Left colon (tissue), 2 donors: ENCODE data around the gene CNIH3. TPM values are rescaled to one million over a fixed set of nuclear protein-coding genes. Genes with fewer than 3 reads are reported as not detected.

Experiments
- ATAC-seq: fragments of 200-7000 bp; cut with Tn5 transposase; one replicate; pipeline ENCODE4 v1.9.1; 2020; ENCODE audit warnings: mild to moderate bottlenecking, moderate library complexity
- DNase-seq, 2 donors: peaks; one replicate each; pipeline ENCODE4 v3.0.0-alpha.2; 2020
- intact Hi-C, 2 donors: fragments of 100-400 bp; cut with DNase I in 1 of 2; cut with micrococcal nuclease in 1 of 2; formaldehyde crosslinking; loops; one replicate each; pipeline versions ENCODE4 v1.11.2 to v1.14.0; 2022; cut with DNase I, micrococcal nuclease
- total RNA-seq, 2 donors: library from RNA; stranded (reverse); fragmentation: NEBNext Ultra II Directional; extraction: Animal tissue kit (Norgen Biotek cat#: 25700); gene quantifications; one replicate each; pipeline ENCODE4 v1.2.1, GENCODE V29; 2021
- donor health status: DM: no; HTN: no; CAD: no.
- donor health status: DM: yes; HTN: yes; CAD: no.

The CNIH3 gene
- total RNA-seq, 2 donors from 2014 or later, result 0.95 to 1.5 TPM

DNA sequence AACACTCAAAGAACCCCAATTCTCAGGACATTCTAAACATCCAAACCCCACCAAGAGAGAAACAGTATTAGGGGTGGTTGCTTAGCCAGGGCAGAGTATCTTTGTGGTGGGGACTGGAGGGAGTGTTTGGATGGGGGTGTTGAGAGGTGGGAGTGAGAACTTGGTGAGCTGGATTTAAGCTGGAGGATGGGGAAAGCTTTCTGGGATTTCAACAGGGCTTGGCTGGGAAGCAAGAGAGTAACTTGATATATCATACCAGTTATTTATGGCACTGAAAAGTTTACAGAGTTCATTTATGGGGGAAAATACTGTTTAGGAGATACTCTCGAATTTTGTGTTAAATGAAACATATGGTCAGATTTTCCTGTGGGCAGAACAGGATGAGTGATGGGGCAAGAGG, 6.8 kb upstream of the CNIH3 start:
- no peak for ATAC-seq
- DNase-seq, result no peak
- intact Hi-C loops, result no loop called here

DNA sequence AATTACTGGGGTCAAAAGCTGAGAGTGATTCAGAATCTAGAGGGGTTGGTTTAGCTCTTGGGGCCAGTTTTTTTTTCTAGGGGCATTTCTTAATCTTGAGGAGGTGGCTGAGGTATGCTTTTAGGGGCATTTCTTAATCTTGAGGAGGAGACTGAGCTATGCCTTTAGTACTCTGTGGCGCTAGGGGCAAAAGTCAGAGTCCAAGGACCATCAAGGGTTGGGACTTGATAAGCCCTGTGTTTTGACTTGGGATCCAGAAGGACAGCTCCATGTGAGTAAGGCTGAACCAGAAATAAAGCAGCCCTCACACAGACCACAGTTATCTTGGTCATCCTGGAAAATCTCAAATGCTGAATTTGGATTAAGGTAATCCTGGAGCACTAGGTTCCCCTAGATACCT, 3.9 kb upstream of the CNIH3 start:
- no peak for DNase-seq
- intact Hi-C loops, result no loop called here

DNA sequence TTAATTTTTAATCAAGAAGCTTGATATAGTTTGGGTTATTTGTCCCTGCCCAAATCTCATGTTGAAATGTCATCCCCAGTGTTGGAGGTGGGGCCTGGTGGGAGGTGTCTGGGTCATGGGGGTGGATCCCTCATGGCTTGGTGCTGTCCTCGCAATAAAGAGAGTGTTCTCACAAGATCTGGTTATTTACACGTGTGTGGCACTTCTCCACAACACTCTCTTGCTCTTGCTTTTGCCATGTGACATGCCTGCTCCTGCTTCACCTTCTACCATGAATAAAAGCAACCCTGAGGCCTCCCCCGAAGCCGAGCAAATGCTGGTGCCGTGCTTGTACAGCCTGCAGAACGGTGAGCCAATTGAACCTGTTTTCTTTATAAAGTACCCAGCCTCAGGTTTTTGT, 2.6 kb upstream of the CNIH3 start:
- no peak for DNase-seq
- intact Hi-C loops, result no loop called here
- ATAC-seq, result no peak

More for the DNA sequence above, 3.9 kb upstream of the CNIH3 start:
- no peak for ATAC-seq

DNA sequence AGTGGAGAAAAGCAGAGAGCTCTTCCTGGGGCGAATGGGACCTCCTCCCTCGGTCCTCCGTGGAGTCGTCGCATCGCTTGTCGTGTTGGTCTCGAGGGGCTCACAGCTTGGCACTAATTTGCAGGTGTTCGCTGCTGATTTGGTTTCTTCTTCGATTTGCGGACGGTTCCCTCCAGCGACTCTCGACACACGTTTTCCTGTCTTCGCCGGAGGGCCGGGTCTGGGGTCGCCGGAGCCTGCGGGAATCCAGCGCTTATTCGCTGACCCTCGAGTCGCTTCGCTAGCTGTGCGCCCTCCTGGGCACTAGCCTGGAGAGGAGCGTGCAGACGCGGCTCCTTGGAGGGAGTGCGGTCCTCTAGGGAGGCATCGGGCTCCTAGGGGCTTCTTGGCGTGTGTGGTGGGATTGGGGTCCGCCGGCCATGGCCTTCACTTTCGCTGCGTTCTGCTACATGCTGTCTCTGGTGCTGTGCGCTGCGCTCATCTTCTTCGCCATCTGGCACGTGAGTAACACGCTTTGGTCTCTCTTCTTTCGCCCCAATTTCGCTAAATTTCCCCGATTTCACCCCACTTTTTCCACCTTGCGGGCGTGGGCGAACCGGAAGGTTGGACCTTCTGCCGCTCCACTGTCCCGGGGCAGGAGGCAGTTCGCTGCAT, 766 bp downstream of the CNIH3 start:
- no peak for ATAC-seq
- intact Hi-C loops, result no loop called here
- no peak for DNase-seq

DNA sequence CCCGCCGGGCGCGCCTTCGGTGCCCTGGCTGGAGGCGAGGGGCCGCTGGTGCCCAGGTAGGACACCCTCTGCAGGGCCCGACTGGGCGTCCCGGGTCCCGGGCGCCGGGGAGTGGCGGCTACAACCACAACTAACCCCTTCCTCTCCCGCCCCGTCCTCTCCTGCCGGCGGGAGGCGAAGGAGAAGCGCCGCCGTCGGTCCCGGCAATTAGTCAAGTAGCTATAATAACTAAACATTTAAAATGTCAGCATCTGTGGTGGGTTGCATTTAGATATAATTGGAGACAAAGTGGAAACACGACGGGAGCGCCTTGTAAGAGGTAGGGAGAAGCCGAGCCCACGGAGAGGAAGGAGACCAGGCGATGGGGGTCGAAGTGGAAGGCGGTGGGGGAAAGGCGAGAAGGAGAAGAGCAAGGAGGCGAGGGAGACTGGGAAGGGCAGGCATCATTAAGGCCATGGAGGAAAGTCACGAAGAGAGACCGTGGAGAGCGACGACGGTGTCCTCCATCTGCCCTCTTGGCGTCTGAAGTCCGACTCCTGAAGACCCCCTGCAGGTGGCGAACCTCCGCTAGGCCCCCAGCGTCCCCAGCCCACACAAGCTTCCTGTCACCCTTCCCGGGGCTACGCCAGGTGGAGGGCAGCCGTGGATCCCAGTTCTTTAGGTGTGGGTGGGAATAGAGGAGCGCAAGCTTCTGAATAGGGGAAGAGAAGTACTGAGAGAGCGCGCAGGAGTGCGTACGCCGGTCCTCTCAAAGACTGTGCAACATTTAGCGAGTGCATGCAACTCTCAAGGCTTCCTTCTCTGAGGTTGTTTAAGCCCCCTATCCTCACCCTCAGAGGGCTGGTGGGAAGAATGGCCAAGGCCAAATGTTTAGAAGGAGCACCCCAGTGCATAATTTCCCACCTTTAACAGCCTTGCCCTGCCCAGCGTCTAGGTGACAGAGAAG, 1.6 kb downstream of the CNIH3 start:
- intact Hi-C loops, result no loop called here
- no peak for DNase-seq
- no peak for ATAC-seq

DNA sequence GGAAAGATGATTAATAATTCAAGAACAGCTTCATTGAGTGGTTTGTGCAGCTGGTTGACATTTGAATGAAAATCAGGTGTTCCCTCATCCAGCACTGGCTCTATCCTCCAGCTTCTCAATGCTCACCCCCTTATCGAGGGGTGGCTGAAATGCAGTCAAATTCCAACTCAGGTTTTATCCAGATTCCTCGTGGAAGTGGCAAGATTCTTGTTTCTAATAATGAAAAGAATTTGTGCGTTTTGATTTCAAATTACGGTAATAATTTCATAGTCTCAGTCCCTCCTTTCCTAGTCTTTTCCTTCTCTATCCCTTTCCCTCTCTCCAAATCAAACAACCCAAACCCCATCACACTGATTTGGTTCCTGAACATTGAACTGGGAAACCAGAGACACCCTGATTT, 3.1 kb downstream of the CNIH3 start:
- DNase-seq, result no peak
- no peak for ATAC-seq
- intact Hi-C loops, result no loop called here

DNA sequence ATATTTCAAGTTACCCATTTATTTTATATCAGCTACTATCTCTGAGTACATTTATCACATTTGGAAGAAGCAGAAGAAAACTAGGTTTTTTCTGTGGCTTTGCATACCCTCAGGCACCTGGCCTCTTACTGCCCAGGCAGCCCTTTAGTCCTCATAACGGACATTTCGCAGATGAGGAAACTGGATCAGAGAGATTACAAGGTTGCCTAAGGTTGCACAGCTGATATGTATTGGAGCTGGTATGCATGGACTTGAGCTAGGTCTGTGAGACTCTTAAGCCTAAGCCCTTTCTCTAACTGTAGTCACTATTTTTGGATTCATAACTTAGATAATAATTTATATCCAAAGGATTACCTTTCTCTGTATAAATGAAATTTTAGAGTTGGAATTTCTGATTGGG, 4.0 kb downstream of the CNIH3 start:
- no peak for ATAC-seq
- no peak for DNase-seq
- intact Hi-C loops, result no loop called here

DNA sequence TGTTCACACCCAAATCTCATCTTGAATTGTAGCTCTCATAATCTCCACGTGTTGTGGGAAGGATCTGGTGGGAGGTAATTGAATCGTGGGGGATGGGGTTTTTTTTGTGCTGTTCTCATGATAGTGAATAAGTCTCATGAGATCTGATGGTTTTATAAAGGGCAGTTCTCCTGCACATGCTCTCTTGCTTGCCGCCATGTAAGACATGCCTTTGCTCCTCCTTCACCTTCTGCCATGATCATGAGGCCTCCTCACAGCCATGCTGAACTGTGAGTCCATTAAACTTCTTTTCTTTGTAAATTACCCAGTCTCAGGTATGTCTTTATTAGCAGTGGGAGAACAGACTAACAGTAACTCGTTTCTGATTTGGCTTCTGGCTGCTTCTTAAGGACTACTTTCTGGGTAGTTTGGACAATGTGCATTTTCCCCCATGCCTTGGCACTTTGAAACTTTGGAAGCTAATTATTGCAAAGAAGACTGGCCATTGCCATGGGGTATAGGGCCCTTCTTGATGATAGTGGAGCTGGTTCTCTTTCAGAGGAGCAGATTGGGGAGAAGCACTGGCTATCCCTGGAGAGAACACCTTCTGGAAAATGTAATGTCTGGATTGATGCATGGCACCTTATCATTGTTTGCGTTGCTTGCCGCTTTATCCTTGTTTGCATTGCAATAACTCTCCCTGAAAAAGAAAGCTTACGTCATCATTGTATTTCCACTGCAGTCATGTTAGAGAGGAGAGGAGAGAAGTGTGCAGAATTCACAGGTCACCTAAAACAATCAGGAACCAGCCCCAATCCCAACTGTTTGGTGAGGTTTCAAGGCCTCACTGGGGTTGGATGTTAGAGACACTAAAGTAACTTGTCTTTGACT, 5.9 kb downstream of the CNIH3 start:
- DNase-seq, result no peak
- peak; percentile 89 for ATAC-seq
- intact Hi-C loops, result no loop called here

DNA sequence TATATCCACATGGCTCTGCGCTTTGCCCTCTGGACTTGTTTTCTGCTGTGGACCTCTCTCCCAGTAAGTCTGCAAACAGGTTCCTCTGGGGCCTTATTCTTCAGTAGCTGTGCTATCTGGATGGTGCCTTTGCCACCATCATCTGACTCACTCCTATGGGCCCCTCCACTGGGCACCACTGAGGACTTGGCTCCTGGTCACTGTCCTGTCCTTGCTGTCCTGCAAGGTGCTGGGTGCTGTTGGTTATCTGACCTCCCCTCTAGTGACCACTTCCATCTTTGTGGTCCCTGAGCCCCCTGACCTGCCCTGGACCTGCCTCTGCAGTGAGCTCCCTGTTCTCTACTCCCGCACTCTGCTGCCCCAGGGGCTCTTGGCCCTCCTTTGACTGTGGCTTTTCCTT, 6.7 kb downstream of the CNIH3 start:
- DNase-seq (no peak), ATAC-seq (no peak)
- intact Hi-C loops, result no loop called here

DNA sequence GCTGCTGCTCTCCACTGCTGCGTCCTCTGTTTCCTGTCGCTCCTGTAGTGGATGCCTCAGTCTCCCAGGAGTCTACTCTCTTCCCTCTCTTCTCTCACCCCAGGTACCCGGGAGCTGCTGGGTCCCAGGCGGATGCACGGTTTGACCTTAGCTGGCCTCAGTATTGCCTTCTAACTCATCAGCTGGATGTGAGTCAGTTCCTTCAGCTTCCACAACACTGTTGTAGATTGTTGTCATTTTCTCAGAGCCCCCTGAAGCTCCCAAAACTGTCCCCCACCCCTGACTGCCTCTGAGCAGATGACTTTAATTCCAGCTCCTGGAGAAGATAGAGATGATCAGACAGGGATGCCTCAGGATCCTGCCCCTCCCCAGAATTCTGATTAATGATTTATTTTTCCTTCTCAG, 7.2 kb downstream of the CNIH3 start:
- ATAC-seq (no peak), DNase-seq (no peak)
- intact Hi-C loops, result no loop called here

DNA sequence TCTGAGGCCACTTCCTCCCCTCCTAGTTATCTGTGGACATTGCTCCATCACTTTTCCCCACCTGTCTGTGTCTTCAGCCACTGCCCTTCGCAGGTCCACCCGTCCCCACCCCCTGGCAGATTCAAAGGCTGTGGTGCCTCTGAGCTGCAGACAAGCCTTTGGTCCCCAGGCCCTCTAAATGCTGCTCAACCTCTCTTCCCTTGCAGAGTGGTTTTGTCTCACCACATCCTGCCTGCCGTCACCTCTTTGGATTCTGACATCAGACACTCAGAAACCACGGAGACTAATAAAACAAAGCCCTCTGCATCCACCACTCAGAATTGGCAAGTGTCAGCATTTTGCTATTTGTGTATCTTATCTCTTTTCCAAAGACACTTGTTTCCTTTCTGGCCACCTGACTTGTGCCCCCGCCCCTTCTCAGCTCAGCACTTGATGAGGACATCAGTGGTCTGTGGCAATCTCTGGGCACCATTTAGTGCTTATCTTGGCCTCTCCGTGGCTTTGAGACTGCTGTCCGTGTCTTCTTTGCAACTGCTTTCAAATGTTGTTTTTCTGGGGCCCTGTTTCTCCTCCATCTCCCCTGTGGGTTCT, 7.7 kb downstream of the CNIH3 start:
- ATAC-seq (peak; percentile 42), DNase-seq (no peak)
- intact Hi-C loops, result no loop called here

DNA sequence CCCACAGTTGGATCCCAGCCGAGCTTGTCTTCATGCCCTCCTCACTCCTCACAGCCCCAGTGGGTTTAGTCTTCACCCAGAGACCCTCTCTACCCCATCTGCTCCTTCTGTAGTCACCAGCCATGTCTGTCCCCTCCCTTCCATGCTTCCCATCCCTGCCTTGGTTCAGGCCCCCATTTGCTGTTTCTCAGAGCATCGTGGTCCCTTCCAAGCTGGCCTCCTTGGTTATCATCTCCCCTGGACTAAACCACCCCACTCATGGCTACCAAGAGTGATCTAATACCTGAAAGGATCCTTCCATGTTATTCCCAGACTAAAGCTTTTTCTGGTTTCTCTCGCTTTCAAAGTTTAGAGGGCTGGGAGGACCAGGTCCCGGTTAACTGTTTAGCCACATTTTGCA, 8.3 kb downstream of the CNIH3 start:
- intact Hi-C loops, result no loop called here
- ATAC-seq (no peak), DNase-seq (no peak)

DNA sequence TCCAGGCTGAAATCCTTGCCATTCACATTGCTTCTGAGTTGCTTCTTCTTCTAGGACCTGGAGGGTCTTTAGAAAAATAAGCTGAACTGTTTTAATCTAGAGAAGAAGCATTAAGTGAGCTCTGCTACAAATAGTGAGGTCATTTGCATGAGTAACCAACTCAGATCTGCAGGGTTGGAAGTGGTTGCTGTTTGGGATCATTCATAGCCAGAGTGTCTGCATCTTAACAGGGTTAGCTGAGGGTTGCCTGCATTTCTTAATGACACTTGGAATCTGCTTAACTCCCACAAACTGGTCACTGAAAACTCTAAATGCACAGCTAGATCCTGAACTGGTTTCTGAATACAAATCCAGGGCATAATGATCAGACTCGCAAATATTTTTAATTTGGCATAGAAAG, 9.9 kb downstream of the CNIH3 start:
- ATAC-seq (no peak), DNase-seq (no peak)
- intact Hi-C loops, result no loop called here

DNA sequence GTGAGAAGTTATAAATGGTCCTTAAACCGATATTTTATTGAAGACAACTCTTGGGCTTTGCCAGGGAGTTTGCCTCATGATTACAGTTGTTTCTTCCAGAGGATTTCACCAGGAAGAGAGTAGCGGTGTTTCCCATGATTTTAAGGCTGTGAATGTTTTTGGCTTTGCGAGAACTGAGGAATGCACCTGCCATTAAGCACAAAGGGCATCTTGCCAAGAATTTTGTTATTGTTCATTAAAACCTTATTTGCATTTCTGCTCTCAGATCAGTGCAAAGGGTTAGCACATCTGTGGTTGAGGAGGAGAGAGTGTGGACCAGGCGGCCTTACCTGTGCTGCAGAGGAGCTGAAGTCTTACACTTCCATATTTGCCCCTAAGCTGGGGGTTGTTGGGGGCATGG, 13.8 kb downstream of the CNIH3 start:
- no peak for DNase-seq
- intact Hi-C loops, result no loop called here
- no peak for ATAC-seq

DNA sequence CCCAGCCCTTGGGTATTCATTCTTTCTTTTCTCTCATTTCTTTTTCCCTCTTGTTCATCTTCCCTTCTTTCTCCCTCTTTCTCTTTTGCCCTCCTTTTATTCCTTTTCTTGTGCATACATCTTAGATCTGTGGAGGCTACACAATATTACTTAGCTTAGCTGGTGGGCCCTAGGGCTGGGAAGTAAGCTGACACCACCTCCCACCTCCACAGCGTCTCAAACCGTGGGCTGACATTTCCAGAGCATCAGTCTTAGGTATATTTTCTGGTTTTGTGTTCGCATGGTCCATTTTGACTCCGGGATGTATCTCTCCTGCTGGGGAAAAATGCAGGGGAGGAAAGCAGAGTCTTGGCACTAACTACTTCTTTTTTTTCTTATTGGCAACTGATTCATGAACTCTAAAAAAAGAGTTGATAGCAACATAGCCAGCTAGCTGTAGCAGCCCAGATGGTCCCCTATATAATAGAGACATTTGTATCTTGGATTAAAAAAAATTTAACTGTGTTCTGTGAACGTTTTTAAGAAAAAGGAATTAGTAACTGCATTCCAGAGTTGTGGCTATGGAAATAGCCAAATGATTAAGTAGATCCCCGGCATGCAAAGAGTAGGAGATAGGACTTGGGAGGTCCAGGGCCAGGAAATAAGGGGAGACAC, 15.5 kb downstream of the CNIH3 start:
- intact Hi-C loops, result no loop called here
- ATAC-seq (no peak), DNase-seq (no peak)

DNA sequence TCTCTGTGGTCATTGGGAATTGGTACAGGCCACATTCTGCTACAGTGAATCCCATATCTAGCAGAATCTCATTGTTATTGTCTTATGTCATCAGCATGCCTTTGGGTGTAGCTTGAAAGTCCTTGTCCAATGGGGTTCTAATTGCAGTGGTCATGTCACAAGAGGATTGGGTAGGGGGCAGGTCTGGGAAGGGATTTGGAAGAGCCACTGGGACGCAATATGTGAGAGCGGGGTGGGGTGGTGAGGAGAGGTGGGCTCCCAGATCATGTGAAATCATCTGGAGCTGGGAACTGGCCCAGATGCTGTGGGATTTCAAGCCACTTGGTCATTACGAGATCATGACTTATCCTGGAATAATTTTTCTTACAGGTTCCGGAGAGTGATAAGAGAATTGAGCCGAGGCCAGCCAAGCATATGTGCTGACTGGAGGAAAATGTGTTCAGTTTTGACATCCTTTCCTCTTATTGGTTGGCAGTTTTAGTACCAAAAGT, 16.3 kb downstream of the CNIH3 start:
- intact Hi-C loops, result no loop called here
- ATAC-seq (no peak), DNase-seq (no peak)

DNA sequence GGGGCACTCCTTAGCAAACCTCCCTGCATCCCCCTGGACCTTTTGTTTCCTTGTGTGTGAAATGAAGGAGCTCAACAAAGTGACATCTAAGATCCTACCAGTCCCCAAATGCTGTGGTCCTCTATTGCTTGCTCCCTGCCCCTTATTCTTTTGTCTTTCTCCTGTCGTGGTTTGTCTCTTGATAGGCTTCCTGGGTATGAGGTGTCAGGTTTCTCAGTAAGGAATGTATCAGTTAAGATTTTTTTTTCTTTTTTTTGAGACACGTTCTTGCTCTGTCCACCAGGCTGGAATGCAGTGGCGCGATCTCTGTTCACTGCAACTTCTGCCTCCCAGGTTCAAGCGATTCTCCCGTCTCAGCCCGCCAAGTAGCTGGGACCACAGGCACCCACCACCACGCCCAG, 16.8 kb downstream of the CNIH3 start:
- intact Hi-C loops, result no loop called here
- ATAC-seq, result no peak
- DNase-seq, result no peak

DNA sequence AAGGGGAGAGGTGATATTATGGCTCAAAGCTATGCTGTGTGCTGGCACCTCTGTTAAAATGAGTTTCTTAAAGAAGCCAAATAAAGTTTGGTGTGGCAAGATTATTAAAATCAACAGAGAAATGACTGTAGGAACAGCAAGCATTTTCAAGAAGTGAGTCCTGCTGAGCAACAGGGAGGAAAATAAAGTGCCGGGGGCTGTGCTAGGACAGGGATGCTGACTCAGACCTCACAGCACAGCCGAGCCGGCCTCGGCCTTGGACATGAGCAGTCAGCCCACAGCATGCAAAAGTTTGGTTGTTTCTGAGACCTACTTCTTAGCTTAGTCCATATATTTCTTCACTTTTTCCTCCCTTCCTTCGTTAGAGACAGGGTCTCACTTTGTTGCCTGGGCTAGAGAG, 19.2 kb downstream of the CNIH3 start:
- DNase-seq (no peak), ATAC-seq (no peak)
- intact Hi-C loops, result no loop called here

DNA sequence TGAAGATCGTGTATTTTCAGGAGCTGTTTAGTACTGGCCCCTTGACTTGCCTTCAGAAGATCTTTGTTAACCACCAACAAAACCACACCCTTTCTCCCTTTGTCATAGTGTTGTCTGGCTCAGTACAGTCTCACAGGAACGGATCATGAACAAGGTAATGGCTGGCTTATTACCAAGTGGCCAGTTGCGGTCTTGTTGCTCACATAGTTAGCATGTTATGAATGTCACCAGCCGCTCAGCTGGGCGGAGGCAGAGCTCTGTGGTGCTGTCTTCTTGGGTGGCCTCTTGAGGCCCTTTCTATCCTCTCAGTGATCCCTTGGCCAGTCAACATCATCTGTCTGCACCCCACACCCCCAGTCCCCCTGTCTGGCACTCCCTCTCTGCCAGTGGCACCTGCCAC, 21.4 kb downstream of the CNIH3 start:
- DNase-seq (no peak), ATAC-seq (no peak)
- intact Hi-C loops, result no loop called here
